ENCODE data around the gene TREML4.

Gene TREML4

GRCh38 chr6:41201764-41202173 is 26.4 kb upstream of the TREML4 start:
- no peaks in the 10 kb centered on the region for H3K36me3 ChIP-seq (ENCODE audit: control insufficient read depth in 5 of 5, insufficient read depth in 5 of 5, low read length in 5 of 5)
- peaks cover 0 to 2% (median 0%) of the 10 kb centered on the region in 5 donors for H3K27me3 ChIP-seq (ENCODE audit: control insufficient read depth in 5 of 5, insufficient read depth in 4 of 5, low read length in 5 of 5)
- no peaks in the 10 kb centered on the region for H3K9me3 ChIP-seq (ENCODE audit: control insufficient read depth in 5 of 5, low read length in 5 of 5)
- H3K27ac ChIP-seq (ENCODE audit: low read depth, low read length), result no peak overlapping the region
- peaks cover 0 to 20% (median 0%) of the 10 kb centered on the region in 5 donors for H3K4me1 ChIP-seq (ENCODE audit: control insufficient read depth in 5 of 5, insufficient read depth in 5 of 5, low read length in 5 of 5)
- no peak overlapping the region for H3K4me3 ChIP-seq (ENCODE audit: low read depth in 1 of 5, low read length in 5 of 5)
- no peak overlapping the region for H3K9ac ChIP-seq (ENCODE audit: low read length in 5 of 5)

GRCh38 chr6:41204156-41204555 is 24.0 kb upstream of the TREML4 start:
- no peak overlapping the region for H3K27ac ChIP-seq (ENCODE audit: low read depth, low read length)
- H3K4me1 ChIP-seq (ENCODE audit: control insufficient read depth in 5 of 5, insufficient read depth in 5 of 5, low read length in 5 of 5), result peaks cover 0 to 20% (median 0%) of the 10 kb centered on the region in 5 donors
- H3K36me3 ChIP-seq (ENCODE audit: control insufficient read depth in 5 of 5, insufficient read depth in 5 of 5, low read length in 5 of 5), result no peaks in the 10 kb centered on the region
- peaks cover 0 to 3% (median 0%) of the 10 kb centered on the region in 5 donors for H3K27me3 ChIP-seq (ENCODE audit: control insufficient read depth in 5 of 5, insufficient read depth in 4 of 5, low read length in 5 of 5)
- H3K9ac ChIP-seq (ENCODE audit: low read length in 5 of 5), result no peak overlapping the region
- no peak overlapping the region for H3K4me3 ChIP-seq (ENCODE audit: low read depth in 1 of 5, low read length in 5 of 5)
- H3K9me3 ChIP-seq (ENCODE audit: control insufficient read depth in 5 of 5, low read length in 5 of 5), result peaks cover 0 to 7% (median 4%) of the 10 kb centered on the region in 5 donors

GRCh38 chr6:41208439-41209106 is 19.6 kb upstream of the TREML4 start:
- Histone ChIP-seq H3K4me3 (ENCODE audit: low read depth in 1 of 5, low read length in 5 of 5) (no peak overlapping the region), H3K27ac (ENCODE audit: low read depth, low read length) (no peak overlapping the region), H3K9ac (ENCODE audit: low read length in 5 of 5) (no peak overlapping the region), H3K27me3 (ENCODE audit: control insufficient read depth in 5 of 5, insufficient read depth in 4 of 5, low read length in 5 of 5) (peaks cover 0 to 3% (median 0%) of the 10 kb centered on the region in 5 donors), H3K9me3 (ENCODE audit: control insufficient read depth in 5 of 5, low read length in 5 of 5) (peaks cover 0 to 8% (median 6%) of the 10 kb centered on the region in 5 donors), H3K36me3 (ENCODE audit: control insufficient read depth in 5 of 5, insufficient read depth in 5 of 5, low read length in 5 of 5) (no peaks in the 10 kb centered on the region), H3K4me1 (ENCODE audit: control insufficient read depth in 5 of 5, insufficient read depth in 5 of 5, low read length in 5 of 5) (no peaks in the 10 kb centered on the region)

GRCh38 chr6:41209547-41210320 is 18.4 kb upstream of the TREML4 start:
- Histone ChIP-seq H3K36me3 (ENCODE audit: control insufficient read depth in 5 of 5, insufficient read depth in 5 of 5, low read length in 5 of 5) (no peaks in the 10 kb centered on the region), H3K9ac (ENCODE audit: low read length in 5 of 5) (no peak overlapping the region), H3K9me3 (ENCODE audit: control insufficient read depth in 5 of 5, low read length in 5 of 5) (peaks cover 0 to 13% (median 10%) of the 10 kb centered on the region in 5 donors), H3K4me3 (ENCODE audit: low read depth in 1 of 5, low read length in 5 of 5) (no peak overlapping the region), H3K27ac (ENCODE audit: low read depth, low read length) (no peak overlapping the region), H3K4me1 (ENCODE audit: control insufficient read depth in 5 of 5, insufficient read depth in 5 of 5, low read length in 5 of 5) (no peaks in the 10 kb centered on the region), H3K27me3 (ENCODE audit: control insufficient read depth in 5 of 5, insufficient read depth in 4 of 5, low read length in 5 of 5) (peaks cover 0 to 3% (median 0%) of the 10 kb centered on the region in 5 donors)

GRCh38 chr6:41214559-41215238 is 13.4 kb upstream of the TREML4 start:
- Histone ChIP-seq H3K4me3 (ENCODE audit: low read depth in 1 of 5, low read length in 5 of 5) (no peak overlapping the region), H3K4me1 (ENCODE audit: control insufficient read depth in 5 of 5, insufficient read depth in 5 of 5, low read length in 5 of 5) (no peaks in the 10 kb centered on the region), H3K27ac (ENCODE audit: low read depth, low read length) (no peak overlapping the region), H3K36me3 (ENCODE audit: control insufficient read depth in 5 of 5, insufficient read depth in 5 of 5, low read length in 5 of 5) (no peaks in the 10 kb centered on the region), H3K9me3 (ENCODE audit: control insufficient read depth in 5 of 5, low read length in 5 of 5) (peaks cover 0 to 15% (median 5%) of the 10 kb centered on the region in 5 donors), H3K27me3 (ENCODE audit: control insufficient read depth in 5 of 5, insufficient read depth in 4 of 5, low read length in 5 of 5) (peaks cover 0 to 3% (median 0%) of the 10 kb centered on the region in 5 donors), H3K9ac (ENCODE audit: low read length in 5 of 5) (no peak overlapping the region)

GRCh38 chr6:41215777-41216176 is 12.4 kb upstream of the TREML4 start:
- Histone ChIP-seq H3K27ac (ENCODE audit: low read depth, low read length) (no peak overlapping the region), H3K9ac (ENCODE audit: low read length in 5 of 5) (no peak overlapping the region), H3K36me3 (ENCODE audit: control insufficient read depth in 5 of 5, insufficient read depth in 5 of 5, low read length in 5 of 5) (no peaks in the 10 kb centered on the region), H3K4me3 (ENCODE audit: low read depth in 1 of 5, low read length in 5 of 5) (no peak overlapping the region), H3K4me1 (ENCODE audit: control insufficient read depth in 5 of 5, insufficient read depth in 5 of 5, low read length in 5 of 5) (no peaks in the 10 kb centered on the region), H3K9me3 (ENCODE audit: control insufficient read depth in 5 of 5, low read length in 5 of 5) (peaks cover 0 to 22% (median 8%) of the 10 kb centered on the region in 5 donors), H3K27me3 (ENCODE audit: control insufficient read depth in 5 of 5, insufficient read depth in 4 of 5, low read length in 5 of 5) (peaks cover 0 to 3% (median 0%) of the 10 kb centered on the region in 5 donors)

GRCh38 chr6:41216616-41217015 is 11.5 kb upstream of the TREML4 start:
- Histone ChIP-seq H3K4me3 (ENCODE audit: low read depth in 1 of 5, low read length in 5 of 5) (no peak overlapping the region), H3K27ac (ENCODE audit: low read depth, low read length) (no peak overlapping the region), H3K9me3 (ENCODE audit: control insufficient read depth in 5 of 5, low read length in 5 of 5) (peaks cover 0 to 26% (median 8%) of the 10 kb centered on the region in 5 donors), H3K27me3 (ENCODE audit: control insufficient read depth in 5 of 5, insufficient read depth in 4 of 5, low read length in 5 of 5) (peaks cover 0 to 3% (median 0%) of the 10 kb centered on the region in 5 donors), H3K4me1 (ENCODE audit: control insufficient read depth in 5 of 5, insufficient read depth in 5 of 5, low read length in 5 of 5) (no peaks in the 10 kb centered on the region), H3K36me3 (ENCODE audit: control insufficient read depth in 5 of 5, insufficient read depth in 5 of 5, low read length in 5 of 5) (no peaks in the 10 kb centered on the region), H3K9ac (ENCODE audit: low read length in 5 of 5) (no peak overlapping the region)

GRCh38 chr6:41222045-41222444 is 6.1 kb upstream of the TREML4 start:
- Histone ChIP-seq H3K9me3 (ENCODE audit: control insufficient read depth in 5 of 5, low read length in 5 of 5) (peaks cover 0 to 12% (median 4%) of the 10 kb centered on the region in 5 donors), H3K27me3 (ENCODE audit: control insufficient read depth in 5 of 5, insufficient read depth in 4 of 5, low read length in 5 of 5) (peaks cover 0 to 13% (median 3%) of the 10 kb centered on the region in 5 donors), H3K9ac (ENCODE audit: low read length in 5 of 5) (no peak overlapping the region), H3K4me3 (ENCODE audit: low read depth in 1 of 5, low read length in 5 of 5) (no peak overlapping the region), H3K4me1 (ENCODE audit: control insufficient read depth in 5 of 5, insufficient read depth in 5 of 5, low read length in 5 of 5) (no peaks in the 10 kb centered on the region), H3K27ac (ENCODE audit: low read depth, low read length) (no peak overlapping the region), H3K36me3 (ENCODE audit: control insufficient read depth in 5 of 5, insufficient read depth in 5 of 5, low read length in 5 of 5) (no peaks in the 10 kb centered on the region)

- Histone ChIP-seq H3K4me3 (ENCODE audit: low read depth in 1 of 5, low read length in 5 of 5) (no peak overlapping the region), H3K9ac (ENCODE audit: low read length in 5 of 5) (no peak overlapping the region), H3K36me3 (ENCODE audit: control insufficient read depth in 5 of 5, insufficient read depth in 5 of 5, low read length in 5 of 5) (no peaks in the 10 kb centered on the region), H3K27me3 (ENCODE audit: control insufficient read depth in 5 of 5, insufficient read depth in 4 of 5, low read length in 5 of 5) (peaks cover 0 to 13% (median 6%) of the 10 kb centered on the region in 5 donors), H3K27ac (ENCODE audit: low read depth, low read length) (no peak overlapping the region), H3K4me1 (ENCODE audit: control insufficient read depth in 5 of 5, insufficient read depth in 5 of 5, low read length in 5 of 5) (peaks cover 0 to 2% (median 0%) of the 10 kb centered on the region in 5 donors), H3K9me3 (ENCODE audit: control insufficient read depth in 5 of 5, low read length in 5 of 5) (peaks cover 0 to 12% (median 4%) of the 10 kb centered on the region in 5 donors)
Measured at GRCh38 chr6:41222513-41222912, 5.6 kb upstream of the TREML4 start.

All from subcutaneous abdominal adipose tissue (tissue), 5 donors.